OCI-LY7 (cell line): ENCODE data around the gene CAPN7.

Experiments
- CTCF ChIP-seq: fragments of 200-600 bp; sonication (generic); conservative IDR thresholded peaks from 2 replicates; pipeline ENCODE4 v1.5.1; 2014; ENCODE audit warnings: mild to moderate bottlenecking, antibody characterized with exemption, low read length, moderate library complexity, mixed read lengths
- EZH2phosphoT487 ChIP-seq: fragments of 200-600 bp; sonication (generic); IDR thresholded peaks from 2 replicates; pipeline ENCODE4 v1.6.1; 2018; ENCODE audit warnings: low read depth, borderline replicate concordance, mild to moderate bottlenecking, mixed run types, antibody characterized with exemption, low read length, moderate library complexity, mixed read lengths

- TF ChIP-seq CTCF (no peak), EZH2phosphoT487 (no peak)
Observed at GRCh38 chr3:15287565-15288330, 81.7 kb downstream of the CAPN7 start.
